Stimulated activated CD8-positive, alpha-beta memory T cell treated with anti-CD3 and anti-CD28 coated beads, Interleukin-4, amount 100 ng/mL, for 4 hours (primary cell): Measurements from ENCODE around the gene KLF13.

Source experiments
- DNase-seq, 2 donors: peaks; one replicate each; pipeline ENCODE4 v3.0.0-alpha.2; 2020; ENCODE audit warnings: low read depth in 2 of 2, low spot score in 1 of 2

The KLF13 gene

GRCh38 chr15:31316135-31316795, 10.4 kb upstream of the KLF13 start:
- no peak for DNase-seq

GRCh38 chr15:31317017-31317416, 9.6 kb upstream of the KLF13 start:
- DNase-seq: no peak

GRCh38 chr15:31317421-31318327, 9.0 kb upstream of the KLF13 start:
- no peak for DNase-seq

GRCh38 chr15:31318429-31318828, 8.2 kb upstream of the KLF13 start:
- DNase-seq: no peak

- DNase-seq: no peak
Measured at GRCh38 chr15:31320022-31320421, 6.6 kb upstream of the KLF13 start.

- DNase-seq: no peak
Measured at GRCh38 chr15:31321418-31321817, 5.2 kb upstream of the KLF13 start.

- no peak for DNase-seq
Measured at GRCh38 chr15:31322504-31322903, 4.1 kb upstream of the KLF13 start.

GRCh38 chr15:31323627-31324026, 3.0 kb upstream of the KLF13 start:
- no peak for DNase-seq

- no peak for DNase-seq
Measured at GRCh38 chr15:31324186-31324585, 2.4 kb upstream of the KLF13 start.

GRCh38 chr15:31324806-31325594, 1.6 kb upstream of the KLF13 start:
- no peak for DNase-seq

GRCh38 chr15:31325595-31326155, 960 bp upstream of the KLF13 start:
- DNase-seq: peak in 1 of 2 donors; percentile 53

GRCh38 chr15:31326875-31327668, 437 bp downstream of the KLF13 start:
- DNase-seq: peak; percentile 30 to 57

- DNase-seq: peak; percentile 52 to 70
Measured at GRCh38 chr15:31327669-31328427, 1.2 kb downstream of the KLF13 start.

GRCh38 chr15:31328428-31328968, 1.9 kb downstream of the KLF13 start:
- DNase-seq: peak; percentile 65 to 73

- no peak for DNase-seq
Measured at GRCh38 chr15:31328969-31329639, 2.5 kb downstream of the KLF13 start.

GRCh38 chr15:31329640-31330010, 3.0 kb downstream of the KLF13 start:
- DNase-seq: no peak

- DNase-seq: no peak
Measured at GRCh38 chr15:31330111-31330785, 3.6 kb downstream of the KLF13 start.

- DNase-seq: no peak
Measured at GRCh38 chr15:31330836-31331235, 4.2 kb downstream of the KLF13 start.
